ENCODE results near the gene ACTR8. TPM values are rescaled to one million over a fixed set of nuclear protein-coding genes. Genes with fewer than 3 reads are reported as not detected.

Gene ACTR8
- total RNA-seq, 6 experiments from 2014 or later, result 43.3 to 47.6 (median 45.6) TPM

GRCh38 chr3:53821631-53822121, 60.3 kb downstream of the ACTR8 start:
- TF ChIP-seq CTCF (IDR thresholded peaks at IDR 0.05), result no peak
- no peak overlapping the region for H3K4me3 Mint-ChIP-seq
- H3K36me3 Mint-ChIP-seq (ENCODE audit: low read depth), result no peaks in the 10 kb centered on the region
- H3K27me3 Mint-ChIP-seq (ENCODE audit: insufficient read depth), result peaks cover 9% of the 10 kb centered on the region
- DNase-seq, result no peak
- no peak overlapping the region for H3K27ac Mint-ChIP-seq
- no peaks in the 10 kb centered on the region for H3K9me3 Mint-ChIP-seq
- no peaks in the 10 kb centered on the region for H3K4me1 Mint-ChIP-seq (ENCODE audit: low read depth)

GRCh38 chr3:53820756-53821580, 61.0 kb downstream of the ACTR8 start:
- no peaks in the 10 kb centered on the region for H3K4me1 Mint-ChIP-seq (ENCODE audit: low read depth)
- H3K9me3 Mint-ChIP-seq, result no peaks in the 10 kb centered on the region
- TF ChIP-seq CTCF (IDR thresholded peaks at IDR 0.05), result no peak
- no peak overlapping the region for H3K27ac Mint-ChIP-seq
- no peak overlapping the region for H3K4me3 Mint-ChIP-seq
- peaks cover 9% of the 10 kb centered on the region for H3K27me3 Mint-ChIP-seq (ENCODE audit: insufficient read depth)
- no peaks in the 10 kb centered on the region for H3K36me3 Mint-ChIP-seq (ENCODE audit: low read depth)
- no peak for DNase-seq

GRCh38 chr3:53820084-53820483, 61.9 kb downstream of the ACTR8 start:
- Mint-ChIP-seq H3K4me3 (no peak overlapping the region), H3K36me3 (ENCODE audit: low read depth) (no peaks in the 10 kb centered on the region), H3K4me1 (ENCODE audit: low read depth) (no peaks in the 10 kb centered on the region), H3K9me3 (no peaks in the 10 kb centered on the region), H3K27me3 (ENCODE audit: insufficient read depth) (peaks cover 16% of the 10 kb centered on the region), H3K27ac (no peak overlapping the region)
- no peak for DNase-seq
- TF ChIP-seq CTCF (IDR thresholded peaks at IDR 0.05), result no peak

- DNase-seq, result no peak
- no peak overlapping the region for H3K27ac Mint-ChIP-seq
- H3K4me3 Mint-ChIP-seq, result no peak overlapping the region
- no peaks in the 10 kb centered on the region for H3K36me3 Mint-ChIP-seq (ENCODE audit: low read depth)
- no peaks in the 10 kb centered on the region for H3K9me3 Mint-ChIP-seq
- TF ChIP-seq CTCF (IDR thresholded peaks at IDR 0.05), result no peak
- H3K27me3 Mint-ChIP-seq (ENCODE audit: insufficient read depth), result peaks cover 16% of the 10 kb centered on the region
- no peaks in the 10 kb centered on the region for H3K4me1 Mint-ChIP-seq (ENCODE audit: low read depth)
Measured at GRCh38 chr3:53819163-53819868, 62.6 kb downstream of the ACTR8 start.

GRCh38 chr3:53818221-53819162, 63.5 kb downstream of the ACTR8 start:
- H3K36me3 Mint-ChIP-seq (ENCODE audit: low read depth), result no peaks in the 10 kb centered on the region
- no peak overlapping the region for H3K4me3 Mint-ChIP-seq
- H3K4me1 Mint-ChIP-seq (ENCODE audit: low read depth), result no peaks in the 10 kb centered on the region
- H3K27ac Mint-ChIP-seq, result no peak overlapping the region
- H3K9me3 Mint-ChIP-seq, result no peaks in the 10 kb centered on the region
- TF ChIP-seq CTCF (IDR thresholded peaks at IDR 0.05), result no peak
- DNase-seq, result no peak
- H3K27me3 Mint-ChIP-seq (ENCODE audit: insufficient read depth), result peaks cover 21% of the 10 kb centered on the region

All from HFFc6 (cell line).